Measurements from ENCODE around the gene PPP6R1.

The PPP6R1 gene

GRCh38 chr19:55246462-55247451 is 12.1 kb downstream of the PPP6R1 start:
- DNase-seq (ENCODE audit: extremely low spot score) = no peak
- POLR2A ChIA-PET = interaction anchor here (1.0 kb wide), 1 partner anchor 7 kb away, joined by 3 read pairs; no protein-coding TSS in a partner anchor
- CTCF ChIA-PET = interaction anchor here (1.2 to 1.6 kb wide), 2 partner anchors 9 kb away, joined by 3 read pairs; no protein-coding TSS in a partner anchor

GRCh38 chr19:55245236-55245904 is 13.4 kb downstream of the PPP6R1 start:
- TF ChIP-seq CTCF (IDR thresholded peaks at IDR 0.05; ENCODE audit: control extremely low read depth, extremely low read depth, low read depth, missing control alignments) = no peak
- no peak for DNase-seq (ENCODE audit: extremely low spot score)
- ChIA-PET POLR2A (interaction anchor here (1.0 kb wide), 2 partner anchors 9 to 157 kb away, joined by 3 read pairs; no protein-coding TSS in a partner anchor), CTCF (interaction anchor here (1.6 to 1.9 kb wide), 3 partner anchors 11 to 22 kb away, joined by 3 to 5 read pairs (median 3); no protein-coding TSS in a partner anchor)

More at GRCh38 chr19:55246462-55247451, 12.1 kb downstream of the PPP6R1 start:
- no peak for TF ChIP-seq CTCF (IDR thresholded peaks at IDR 0.05; ENCODE audit: control extremely low read depth, extremely low read depth, low read depth, missing control alignments)

GRCh38 chr19:55244004-55244680 is 14.7 kb downstream of the PPP6R1 start:
- no peak for DNase-seq (ENCODE audit: extremely low spot score)
- no peak for TF ChIP-seq CTCF (IDR thresholded peaks at IDR 0.05; ENCODE audit: control extremely low read depth, extremely low read depth, low read depth, missing control alignments)
- CTCF ChIA-PET = interaction anchor here (0.7 to 1.9 kb wide), 4 partner anchors 10 to 95 kb away, joined by 3 to 5 read pairs (median 4); no protein-coding TSS in a partner anchor
- POLR2A ChIA-PET = interaction anchor here (1.0 kb wide), 1 partner anchor 158 kb away, joined by 3 read pairs; no protein-coding TSS in a partner anchor

- ChIA-PET POLR2A (no interaction called here), CTCF (interaction anchor here (1.2 to 1.7 kb wide), 3 partner anchors 14 to 50 kb away, joined by 3 to 5 read pairs (median 4); partner anchors contain the start of gene TMEM86B)
- no peak for DNase-seq (ENCODE audit: extremely low spot score)
- TF ChIP-seq CTCF (IDR thresholded peaks at IDR 0.05; ENCODE audit: control extremely low read depth, extremely low read depth, low read depth, missing control alignments) = no peak
These were observed 16.3 kb downstream of the PPP6R1 start for GRCh38 chr19:55242517-55242916.

GRCh38 chr19:55241935-55242464 is 16.8 kb downstream of the PPP6R1 start:
- no peak for TF ChIP-seq CTCF (IDR thresholded peaks at IDR 0.05; ENCODE audit: control extremely low read depth, extremely low read depth, low read depth, missing control alignments)
- DNase-seq (ENCODE audit: extremely low spot score) = no peak
- ChIA-PET CTCF (interaction anchor here (0.6 to 1.7 kb wide), 4 partner anchors 14 to 60 kb away, joined by 3 to 5 read pairs (median 4); partner anchors contain the start of gene TMEM86B), POLR2A (no interaction called here)
